ENCODE data around the gene NXF1. TPM values are rescaled to one million over a fixed set of nuclear protein-coding genes. Genes with fewer than 3 reads are reported as not detected.
A peak's percentile ranks its signal among the peaks of the same experiment; 100 is the strongest.

NXF1 gene
- total and polyA plus RNA-seq, 10 of the 15 experiments (the other 5 are each of a cell fraction or from before 2014, with no cell fraction given): 20.7 to 84.9 (median 40.6) TPM

DNA sequence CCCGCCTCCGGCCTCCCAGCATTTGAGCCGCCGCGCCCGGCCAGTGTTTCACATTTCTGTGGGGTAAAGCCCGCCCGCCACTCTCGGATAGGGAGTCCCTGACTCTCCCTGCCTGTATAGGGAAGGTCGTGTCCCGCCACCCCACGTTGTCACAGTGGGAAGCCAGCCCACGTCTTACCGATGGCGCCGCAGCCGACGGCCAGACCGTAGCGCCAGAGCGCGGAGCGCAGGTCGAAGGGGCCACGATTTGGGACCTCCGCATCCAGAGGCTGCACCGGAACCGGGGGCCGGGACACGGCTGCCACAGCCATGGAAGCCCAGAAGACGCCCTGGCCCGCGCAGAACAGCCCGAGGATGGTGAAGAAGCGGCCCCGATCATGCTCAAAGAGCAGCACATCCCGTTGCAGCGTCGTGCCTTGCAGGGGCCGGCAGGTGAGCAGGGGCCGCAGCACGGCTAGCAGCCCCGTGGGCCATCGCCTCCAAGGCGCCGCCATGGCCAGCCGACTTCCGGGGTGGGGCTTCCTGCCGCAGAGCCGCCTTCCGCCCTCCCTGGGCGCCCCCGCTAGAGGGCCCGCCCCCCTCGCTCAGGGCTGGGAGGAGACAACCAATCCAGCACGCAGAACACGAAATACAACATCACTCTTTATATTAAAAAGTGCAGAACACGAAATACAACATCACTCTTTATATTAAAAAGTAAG lies 13.6 kb downstream of the NXF1 start, which contains the start of gene TMEM223 (continued):
- TF ChIP-seq MYB (IDR thresholded peaks at IDR 0.05; ENCODE audit: borderline replicate concordance, low read depth, low read length) (0 out of 2 replicates have a peak, but pooled peaks have one; percentile 34), EED (IDR thresholded peaks at IDR 0.05; ENCODE audit: low read depth) (0 out of 2 replicates have a peak, but pooled peaks have one; percentile 12), STAT3 (IDR thresholded peaks at IDR 0.05; ENCODE audit: low read depth, low read length) (no peak), NR2F1 (conservative IDR thresholded peaks at IDR 0.05) (0 out of 2 replicates have a peak, but pooled peaks have one; percentile 45), LARP7 (IDR thresholded peaks at IDR 0.05) (peak; percentile 85), RAD51 (IDR thresholded peaks at IDR 0.05) (no peak), ASH2L (IDR thresholded peaks at IDR 0.05; ENCODE audit: borderline replicate concordance, low read depth) (peak; percentile 37; the same call in 1 of the 2 replicates), IKZF1 (conservative IDR thresholded peaks at IDR 0.05) (peak; percentile 42), EGR1 (IDR thresholded peaks at IDR 0.05; ENCODE audit: borderline replicate concordance in 1 of 2, low read depth in 2 of 2, low read length in 2 of 2) (peak in 1 of 2 experiments; percentile 81; a peak in 2 of 3 replicates), TARDBP (IDR thresholded peaks at IDR 0.05; ENCODE audit: borderline replicate concordance) (no peak), ZZZ3 (IDR thresholded peaks at IDR 0.05; ENCODE audit: control insufficient read depth, insufficient read length, low read depth) (no peak), SREBF2 (IDR thresholded peaks at IDR 0.05; ENCODE audit: low read length) (no peak), MTA2 (IDR thresholded peaks at IDR 0.05; ENCODE audit: low read depth) (no peak), HDAC2 (IDR thresholded peaks at IDR 0.05) (no peak), POLR2AphosphoS2 (IDR thresholded peaks at IDR 0.05; ENCODE audit: low read depth, low read length) (peak; percentile 93; the same call in 1 of the 2 replicates), POLR2AphosphoS5 (IDR thresholded peaks at IDR 0.05; ENCODE audit: low read length) (peak; percentile 95), POU2F2 (IDR thresholded peaks at IDR 0.05; ENCODE audit: borderline replicate concordance, low read depth, low read length) (peak; percentile 87; the same call in 2 of the 3 replicates)
- TF ChIP-seq, protein P1, sequence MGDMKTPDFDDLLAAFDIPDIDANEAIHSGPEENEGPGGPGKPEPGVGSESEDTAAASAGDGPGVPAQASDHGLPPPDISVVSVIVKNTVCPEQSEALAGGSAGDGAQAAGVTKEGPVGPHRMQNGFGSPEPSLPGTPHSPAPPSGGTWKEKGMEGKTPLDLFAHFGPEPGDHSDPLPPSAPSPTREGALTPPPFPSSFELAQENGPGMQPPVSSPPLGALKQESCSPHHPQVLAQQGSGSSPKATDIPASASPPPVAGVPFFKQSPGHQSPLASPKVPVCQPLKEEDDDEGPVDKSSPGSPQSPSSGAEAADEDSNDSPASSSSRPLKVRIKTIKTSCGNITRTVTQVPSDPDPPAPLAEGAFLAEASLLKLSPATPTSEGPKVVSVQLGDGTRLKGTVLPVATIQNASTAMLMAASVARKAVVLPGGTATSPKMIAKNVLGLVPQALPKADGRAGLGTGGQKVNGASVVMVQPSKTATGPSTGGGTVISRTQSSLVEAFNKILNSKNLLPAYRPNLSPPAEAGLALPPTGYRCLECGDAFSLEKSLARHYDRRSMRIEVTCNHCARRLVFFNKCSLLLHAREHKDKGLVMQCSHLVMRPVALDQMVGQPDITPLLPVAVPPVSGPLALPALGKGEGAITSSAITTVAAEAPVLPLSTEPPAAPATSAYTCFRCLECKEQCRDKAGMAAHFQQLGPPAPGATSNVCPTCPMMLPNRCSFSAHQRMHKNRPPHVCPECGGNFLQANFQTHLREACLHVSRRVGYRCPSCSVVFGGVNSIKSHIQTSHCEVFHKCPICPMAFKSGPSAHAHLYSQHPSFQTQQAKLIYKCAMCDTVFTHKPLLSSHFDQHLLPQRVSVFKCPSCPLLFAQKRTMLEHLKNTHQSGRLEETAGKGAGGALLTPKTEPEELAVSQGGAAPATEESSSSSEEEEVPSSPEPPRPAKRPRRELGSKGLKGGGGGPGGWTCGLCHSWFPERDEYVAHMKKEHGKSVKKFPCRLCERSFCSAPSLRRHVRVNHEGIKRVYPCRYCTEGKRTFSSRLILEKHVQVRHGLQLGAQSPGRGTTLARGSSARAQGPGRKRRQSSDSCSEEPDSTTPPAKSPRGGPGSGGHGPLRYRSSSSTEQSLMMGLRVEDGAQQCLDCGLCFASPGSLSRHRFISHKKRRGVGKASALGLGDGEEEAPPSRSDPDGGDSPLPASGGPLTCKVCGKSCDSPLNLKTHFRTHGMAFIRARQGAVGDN (IDR thresholded peaks at IDR 0.05): peak; percentile 82
- TF ChIP-seq, protein P2, sequence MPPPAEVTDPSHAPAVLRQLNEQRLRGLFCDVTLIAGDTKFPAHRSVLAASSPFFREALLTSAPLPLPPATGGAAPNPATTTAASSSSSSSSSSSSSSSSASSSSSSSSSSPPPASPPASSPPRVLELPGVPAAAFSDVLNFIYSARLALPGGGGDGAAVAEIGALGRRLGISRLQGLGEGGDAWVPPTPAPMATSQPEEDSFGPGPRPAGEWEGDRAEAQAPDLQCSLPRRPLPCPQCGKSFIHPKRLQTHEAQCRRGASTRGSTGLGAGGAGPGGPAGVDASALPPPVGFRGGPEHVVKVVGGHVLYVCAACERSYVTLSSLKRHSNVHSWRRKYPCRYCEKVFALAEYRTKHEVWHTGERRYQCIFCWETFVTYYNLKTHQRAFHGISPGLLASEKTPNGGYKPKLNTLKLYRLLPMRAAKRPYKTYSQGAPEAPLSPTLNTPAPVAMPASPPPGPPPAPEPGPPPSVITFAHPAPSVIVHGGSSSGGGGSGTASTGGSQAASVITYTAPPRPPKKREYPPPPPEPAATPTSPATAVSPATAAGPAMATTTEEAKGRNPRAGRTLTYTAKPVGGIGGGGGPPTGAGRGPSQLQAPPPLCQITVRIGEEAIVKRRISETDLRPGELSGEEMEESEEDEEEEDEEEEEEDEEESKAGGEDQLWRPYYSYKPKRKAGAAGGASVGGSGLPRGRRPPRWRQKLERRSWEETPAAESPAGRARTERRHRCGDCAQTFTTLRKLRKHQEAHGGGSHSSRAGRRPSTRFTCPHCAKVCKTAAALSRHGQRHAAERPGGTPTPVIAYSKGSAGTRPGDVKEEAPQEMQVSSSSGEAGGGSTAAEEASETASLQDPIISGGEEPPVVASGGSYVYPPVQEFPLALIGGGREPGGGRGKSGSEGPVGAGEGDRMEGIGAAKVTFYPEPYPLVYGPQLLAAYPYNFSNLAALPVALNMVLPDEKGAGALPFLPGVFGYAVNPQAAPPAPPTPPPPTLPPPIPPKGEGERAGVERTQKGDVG (CRISPR knock-in tag; IDR thresholded peaks at IDR 0.05): no peak
- TF ChIP-seq, protein P3, sequence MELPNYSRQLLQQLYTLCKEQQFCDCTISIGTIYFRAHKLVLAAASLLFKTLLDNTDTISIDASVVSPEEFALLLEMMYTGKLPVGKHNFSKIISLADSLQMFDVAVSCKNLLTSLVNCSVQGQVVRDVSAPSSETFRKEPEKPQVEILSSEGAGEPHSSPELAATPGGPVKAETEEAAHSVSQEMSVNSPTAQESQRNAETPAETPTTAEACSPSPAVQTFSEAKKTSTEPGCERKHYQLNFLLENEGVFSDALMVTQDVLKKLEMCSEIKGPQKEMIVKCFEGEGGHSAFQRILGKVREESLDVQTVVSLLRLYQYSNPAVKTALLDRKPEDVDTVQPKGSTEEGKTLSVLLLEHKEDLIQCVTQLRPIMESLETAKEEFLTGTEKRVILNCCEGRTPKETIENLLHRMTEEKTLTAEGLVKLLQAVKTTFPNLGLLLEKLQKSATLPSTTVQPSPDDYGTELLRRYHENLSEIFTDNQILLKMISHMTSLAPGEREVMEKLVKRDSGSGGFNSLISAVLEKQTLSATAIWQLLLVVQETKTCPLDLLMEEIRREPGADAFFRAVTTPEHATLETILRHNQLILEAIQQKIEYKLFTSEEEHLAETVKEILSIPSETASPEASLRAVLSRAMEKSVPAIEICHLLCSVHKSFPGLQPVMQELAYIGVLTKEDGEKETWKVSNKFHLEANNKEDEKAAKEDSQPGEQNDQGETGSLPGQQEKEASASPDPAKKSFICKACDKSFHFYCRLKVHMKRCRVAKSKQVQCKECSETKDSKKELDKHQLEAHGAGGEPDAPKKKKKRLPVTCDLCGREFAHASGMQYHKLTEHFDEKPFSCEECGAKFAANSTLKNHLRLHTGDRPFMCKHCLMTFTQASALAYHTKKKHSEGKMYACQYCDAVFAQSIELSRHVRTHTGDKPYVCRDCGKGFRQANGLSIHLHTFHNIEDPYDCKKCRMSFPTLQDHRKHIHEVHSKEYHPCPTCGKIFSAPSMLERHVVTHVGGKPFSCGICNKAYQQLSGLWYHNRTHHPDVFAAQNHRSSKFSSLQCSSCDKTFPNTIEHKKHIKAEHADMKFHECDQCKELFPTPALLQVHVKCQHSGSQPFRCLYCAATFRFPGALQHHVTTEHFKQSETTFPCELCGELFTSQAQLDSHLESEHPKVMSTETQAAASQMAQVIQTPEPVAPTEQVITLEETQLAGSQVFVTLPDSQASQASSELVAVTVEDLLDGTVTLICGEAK (IDR thresholded peaks at IDR 0.05; ENCODE audit: borderline replicate concordance): peak; percentile 80
